Kidney (tissue), 14 donors: ENCODE measurements around the gene ENKD1. TPM values are rescaled to one million over a fixed set of nuclear protein-coding genes. Genes with fewer than 3 reads are reported as not detected.

Experiments
- DNase-seq, 5 donors: peaks; one replicate each; pipeline ENCODE4 v3.0.0-alpha.2; 2013 to 2020
- FAIRE-seq: peaks from 2 replicates; lab custom pipeline; 2012; peaks lifted over from hg19 to GRCh38; lab: Jason Lieb, UNC
- H3K27ac ChIP-seq, 2 donors: one replicate each; pipeline ENCODE4 v1.7.0; 2013; ENCODE audit warnings: low read depth in 2 of 2, low read length in 2 of 2, inconsistent platforms in 1 of 2
- H3K27me3 ChIP-seq: one replicate; pipeline ENCODE4 v1.7.1; 2013; ENCODE audit warnings: low read length, inconsistent platforms; ENCODE audit not compliant: control insufficient read depth, insufficient read depth
- H3K36me3 ChIP-seq, 3 donors: one replicate each; pipeline versions ENCODE4 v1.7.0 to v1.7.1; 2013; ENCODE audit warnings: low read length in 3 of 3, control low read depth in 1 of 3, inconsistent platforms in 1 of 3; ENCODE audit not compliant: insufficient read depth in 3 of 3, control insufficient read depth in 2 of 3
- H3K4me1 ChIP-seq, 3 donors: one replicate each; pipeline versions ENCODE4 v1.7.0 to v1.7.1; 2013; ENCODE audit warnings: low read length in 3 of 3, inconsistent platforms in 1 of 3, low read depth in 1 of 3; ENCODE audit not compliant: control insufficient read depth in 2 of 3, insufficient read depth in 2 of 3
- H3K4me3 ChIP-seq, 3 donors: one replicate each; pipeline versions ENCODE4 v1.7.0 to v1.8.1; 2013; ENCODE audit warnings: low read length in 3 of 3, control low read depth in 1 of 3, inconsistent platforms in 1 of 3
- H3K9ac ChIP-seq, 3 donors: one replicate each; pipeline versions ENCODE4 v1.7.0 to v1.7.1; 2013; ENCODE audit warnings: low read length in 3 of 3, control low read depth in 1 of 3, inconsistent platforms in 1 of 3
- H3K9me3 ChIP-seq, 3 donors: one replicate each; pipeline versions ENCODE4 v1.7.0 to v1.7.1; 2013; ENCODE audit warnings: low read length in 3 of 3, control low read depth in 1 of 3, inconsistent platforms in 1 of 3; ENCODE audit not compliant: control insufficient read depth in 2 of 3, insufficient read depth in 1 of 3
- CTCF ChIP-seq: IDR thresholded peaks from 3 replicates; pipeline ENCODE4 v1.5.1; 2012; ENCODE audit warnings: mild to moderate bottlenecking, moderate library complexity, borderline replicate concordance; ENCODE audit not compliant: insufficient read depth; ENCODE audit errors: extremely low read depth
- intact Hi-C: fragments of 100-400 bp; cut with DNase I; formaldehyde crosslinking; loops from one replicate; pipeline ENCODE4 v1.11.1; 2022
- polyA plus RNA-seq: library from polyadenylated mRNA; stranded (reverse); fragments of 350-450 nt; fragmentation: Illumina TruSeq; extraction: RNeasy Lipid Tissue Mini Kit (QIAGEN cat#74804); gene quantifications from one replicate; pipeline ENCODE4 v1.2.3, GENCODE V29; 2014; ENCODE audit warnings: low read depth, low replicate concordance; ENCODE audit not compliant: insufficient read depth
- total RNA-seq: library from RNA; stranded (reverse); fragmentation: NEBNext Ultra II Directional; extraction: Animal tissue kit (Norgen Biotek cat#: 25700); gene quantifications from one replicate; pipeline ENCODE4 v1.2.1, GENCODE V29; 2021
- donor health status: control.
- donor health status: control.
- donor health status: control.
- donor health status: control.
- donor health status: control.
- donor health status: DM: yes; HTN: yes; CAD: no.
- donor health status: Normal renal cell carcinoma (clear cell type).

Gene ENKD1
- total and polyA plus RNA-seq, 2 donors from 2014 or later, result 30.2 to 38.3 TPM

DNA sequence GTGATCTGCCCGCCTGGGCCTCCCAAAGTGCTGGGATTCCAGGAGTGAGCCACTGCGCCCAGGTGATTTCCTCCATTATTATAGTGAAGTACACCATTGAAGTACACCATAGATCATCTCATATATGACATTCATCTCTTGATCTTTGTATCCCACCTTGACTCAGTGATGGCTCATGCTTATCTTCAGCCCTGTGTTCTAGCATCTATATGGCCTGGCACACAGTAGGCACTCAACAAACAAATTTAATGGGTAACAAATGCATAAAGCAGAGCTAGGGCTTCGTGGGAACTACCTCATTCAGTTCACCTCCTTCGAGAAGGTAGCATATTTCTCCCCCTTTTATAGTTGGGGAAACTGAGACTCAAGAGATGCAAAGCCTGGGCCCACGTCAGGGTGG is 952 bp downstream of the ENKD1 start:
- intact Hi-C loops, result no loop called here
- Histone ChIP-seq H3K4me3 (peak overlapping the region in 2 of 3 donors; percentile 28 to 79), H3K9ac (peak overlapping the region in 1 of 3 donors; percentile 3), H3K27ac (no peak overlapping the region), H3K27me3 (no peaks in the 10 kb centered on the region), H3K9me3 (no peaks in the 10 kb centered on the region), H3K4me1 (peaks cover 0 to 31% (median 11%) of the 10 kb centered on the region in 3 donors), H3K36me3 (peaks cover 0 to 3% (median 0%) of the 10 kb centered on the region in 3 donors)
- no peak for DNase-seq
- no peak for FAIRE-seq
- no peak for TF ChIP-seq CTCF

DNA sequence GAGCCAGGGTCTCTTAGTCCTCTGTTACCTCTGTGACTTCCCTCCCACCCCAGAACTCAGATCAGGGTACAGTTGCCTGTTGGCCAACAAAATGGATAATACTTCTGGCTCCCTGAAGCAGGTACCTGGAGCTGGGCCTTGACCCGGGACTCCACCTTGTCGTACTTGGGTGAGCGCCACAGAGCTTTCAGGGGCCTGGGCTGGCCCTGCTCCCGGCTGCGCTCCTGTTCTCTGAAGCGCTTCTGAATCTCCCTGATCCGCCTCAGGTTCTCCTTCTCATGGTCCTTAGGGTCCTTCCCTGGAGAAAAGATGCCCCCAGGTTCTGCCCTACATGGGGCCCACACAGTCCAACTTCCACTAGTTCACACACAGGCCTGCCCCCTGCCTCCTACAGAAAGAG is 1.7 kb downstream of the ENKD1 start:
- H3K36me3 ChIP-seq, result peaks cover 0 to 3% (median 0%) of the 10 kb centered on the region in 3 donors
- no peak overlapping the region for H3K9ac ChIP-seq
- no peak overlapping the region for H3K27ac ChIP-seq
- no peak overlapping the region for H3K4me3 ChIP-seq
- intact Hi-C loops, result no loop called here
- TF ChIP-seq CTCF, result no peak
- no peaks in the 10 kb centered on the region for H3K9me3 ChIP-seq
- no peaks in the 10 kb centered on the region for H3K27me3 ChIP-seq
- FAIRE-seq, result no peak
- DNase-seq, result no peak
- H3K4me1 ChIP-seq, result peaks cover 0 to 31% (median 11%) of the 10 kb centered on the region in 3 donors

DNA sequence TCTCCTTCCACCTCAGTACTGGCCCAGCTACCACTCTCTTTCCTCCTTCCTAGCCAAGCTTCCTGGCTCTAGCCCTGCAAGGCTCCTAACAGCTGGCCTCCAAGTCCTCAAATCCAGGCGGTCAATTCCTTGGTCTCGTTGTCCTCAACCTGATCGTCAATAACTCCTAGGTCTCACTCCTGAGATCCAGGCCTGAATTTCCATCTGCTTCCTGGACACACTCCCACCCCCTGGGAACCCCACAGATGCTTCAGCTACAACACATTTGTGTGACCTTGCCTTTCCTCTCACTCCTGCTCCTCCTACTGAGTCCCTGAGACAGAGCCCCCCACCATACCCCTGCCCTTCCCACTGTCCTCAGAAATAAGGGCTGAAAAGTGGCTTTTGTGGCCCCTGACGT is 2.3 kb downstream of the ENKD1 start:
- no peaks in the 10 kb centered on the region for H3K27me3 ChIP-seq
- H3K9ac ChIP-seq, result no peak overlapping the region
- intact Hi-C loops, result no loop called here
- H3K4me1 ChIP-seq, result peaks cover 0 to 35% (median 13%) of the 10 kb centered on the region in 3 donors
- no peak overlapping the region for H3K4me3 ChIP-seq
- H3K36me3 ChIP-seq, result peaks cover 0 to 3% (median 0%) of the 10 kb centered on the region in 3 donors
- H3K9me3 ChIP-seq, result no peaks in the 10 kb centered on the region
- TF ChIP-seq CTCF, result no peak
- FAIRE-seq (no peak), DNase-seq (no peak)
- H3K27ac ChIP-seq, result no peak overlapping the region

GRCh38 chr16:67663877-67664222 is 2.7 kb downstream of the ENKD1 start:
- Histone ChIP-seq H3K27ac (no peak overlapping the region), H3K27me3 (no peaks in the 10 kb centered on the region), H3K4me3 (no peak overlapping the region), H3K36me3 (peaks cover 0 to 3% (median 0%) of the 10 kb centered on the region in 3 donors), H3K9ac (no peak overlapping the region), H3K4me1 (peaks cover 0 to 40% (median 14%) of the 10 kb centered on the region in 3 donors), H3K9me3 (no peaks in the 10 kb centered on the region)
- TF ChIP-seq CTCF, result no peak
- peak in 1 of 5 donors; percentile 68 for DNase-seq
- FAIRE-seq, result no peak
- intact Hi-C loops, result no loop called here
